Measurements from ENCODE around the gene ANAPC15. TPM values are rescaled to one million over a fixed set of nuclear protein-coding genes. Genes with fewer than 3 reads are reported as not detected.

Gene ANAPC15
- total RNA-seq, 2 donors from 2014 or later, result 51.2 to 54.9 TPM

GRCh38 chr11:72067266-72067665, 45.2 kb downstream of the ANAPC15 start:
- Mint-ChIP-seq H3K4me1 (peaks cover 41% of the 10 kb centered on the region), H3K9me3 (no peaks in the 10 kb centered on the region), H3K36me3 (ENCODE audit: low read depth) (peaks cover 13% of the 10 kb centered on the region), H3K27ac (no peak overlapping the region), H3K27me3 (ENCODE audit: insufficient read depth) (no peaks in the 10 kb centered on the region), H3K4me3 (no peak overlapping the region)
- peaks cover 24% of the 10 kb centered on the region for H3K36me3 ChIP-seq (ENCODE audit: control insufficient read depth, insufficient read depth, low read length)
- no peak for DNase-seq
- no peak overlapping the region for H3K4me3 ChIP-seq (ENCODE audit: low read length)
- no peak for TF ChIP-seq CTCF (conservative IDR thresholded peaks at IDR 0.05)
- H3K27ac ChIP-seq (ENCODE audit: low read depth, low read length), result no peak overlapping the region
- H3K9ac ChIP-seq (ENCODE audit: extremely low read depth, low read length, poor library complexity, severe bottlenecking), result no peak overlapping the region
- peaks cover 6% of the 10 kb centered on the region for H3K4me1 ChIP-seq (ENCODE audit: control insufficient read depth, insufficient read depth, low read length)
- no peaks in the 10 kb centered on the region for H3K9me3 ChIP-seq (ENCODE audit: control insufficient read depth, low read length)
- H3K27me3 ChIP-seq (ENCODE audit: control insufficient read depth, insufficient read depth, low read length, poor library complexity, severe bottlenecking), result no peaks in the 10 kb centered on the region

GRCh38 chr11:72066855-72067254, 45.6 kb downstream of the ANAPC15 start:
- Histone ChIP-seq H3K9ac (ENCODE audit: extremely low read depth, low read length, poor library complexity, severe bottlenecking) (no peak overlapping the region), H3K27me3 (ENCODE audit: control insufficient read depth, insufficient read depth, low read length, poor library complexity, severe bottlenecking) (no peaks in the 10 kb centered on the region), H3K4me3 (ENCODE audit: low read length) (no peak overlapping the region), H3K4me1 (ENCODE audit: control insufficient read depth, insufficient read depth, low read length) (peaks cover 6% of the 10 kb centered on the region), H3K36me3 (ENCODE audit: control insufficient read depth, insufficient read depth, low read length) (peaks cover 28% of the 10 kb centered on the region), H3K9me3 (ENCODE audit: control insufficient read depth, low read length) (no peaks in the 10 kb centered on the region), H3K27ac (ENCODE audit: low read depth, low read length) (no peak overlapping the region)
- no peaks in the 10 kb centered on the region for H3K27me3 Mint-ChIP-seq (ENCODE audit: insufficient read depth)
- peaks cover 17% of the 10 kb centered on the region for H3K36me3 Mint-ChIP-seq (ENCODE audit: low read depth)
- TF ChIP-seq CTCF (conservative IDR thresholded peaks at IDR 0.05), result no peak
- no peak overlapping the region for H3K4me3 Mint-ChIP-seq
- H3K27ac Mint-ChIP-seq, result no peak overlapping the region
- DNase-seq, result no peak
- peaks cover 37% of the 10 kb centered on the region for H3K4me1 Mint-ChIP-seq
- no peaks in the 10 kb centered on the region for H3K9me3 Mint-ChIP-seq

DNA sequence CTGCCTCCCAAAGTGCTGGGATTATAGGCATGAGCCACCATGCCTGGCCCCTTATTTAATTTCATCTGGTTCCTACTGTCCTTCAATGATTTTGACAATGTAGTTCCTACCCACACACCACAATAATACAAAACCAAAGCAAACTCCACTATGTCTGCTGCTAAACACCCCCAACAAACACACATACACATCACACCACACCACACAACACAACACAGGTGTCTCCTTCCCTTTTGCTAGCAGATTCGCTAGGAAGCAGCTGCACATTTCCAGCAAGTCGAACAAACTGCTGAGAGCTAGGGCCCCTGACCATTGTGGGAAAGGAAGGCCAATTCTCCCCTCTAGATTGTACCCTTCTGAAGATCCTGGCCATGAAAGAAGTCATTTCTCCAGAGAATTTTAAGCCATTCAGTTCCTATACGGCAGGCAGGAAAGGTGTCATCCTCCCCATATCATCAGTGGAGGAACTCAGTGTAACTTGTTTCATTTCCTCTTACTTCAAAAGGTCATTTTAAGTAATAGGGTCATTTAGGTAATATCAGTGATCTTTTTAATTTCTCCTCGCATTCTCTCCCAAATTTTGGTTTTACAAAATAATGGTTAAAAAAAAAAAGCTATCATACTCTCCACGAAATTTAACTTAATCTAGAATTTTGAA, 50.6 kb downstream of the ANAPC15 start:
- H3K27ac Mint-ChIP-seq, result no peak overlapping the region
- H3K4me3 Mint-ChIP-seq, result no peak overlapping the region
- Histone ChIP-seq H3K4me1 (ENCODE audit: control insufficient read depth, insufficient read depth, low read length) (no peaks in the 10 kb centered on the region), H3K36me3 (ENCODE audit: control insufficient read depth, insufficient read depth, low read length) (peaks cover 31% of the 10 kb centered on the region), H3K27me3 (ENCODE audit: control insufficient read depth, insufficient read depth, low read length, poor library complexity, severe bottlenecking) (no peaks in the 10 kb centered on the region), H3K4me3 (ENCODE audit: low read length) (no peak overlapping the region), H3K27ac (ENCODE audit: low read depth, low read length) (no peak overlapping the region), H3K9me3 (ENCODE audit: control insufficient read depth, low read length) (no peaks in the 10 kb centered on the region), H3K9ac (ENCODE audit: extremely low read depth, low read length, poor library complexity, severe bottlenecking) (no peak overlapping the region)
- H3K36me3 Mint-ChIP-seq (ENCODE audit: low read depth), result peaks cover 21% of the 10 kb centered on the region
- H3K27me3 Mint-ChIP-seq (ENCODE audit: insufficient read depth), result no peaks in the 10 kb centered on the region
- no peak for TF ChIP-seq CTCF (conservative IDR thresholded peaks at IDR 0.05)
- no peak for DNase-seq
- H3K9me3 Mint-ChIP-seq, result no peaks in the 10 kb centered on the region
- 93 to 100% methylated on average over 1 to 4 of the region's 5 CpGs for WGBS, 2 experiments (ENCODE audit: insufficient coverage in 1 of 2, insufficient read length in 1 of 2)
- peaks cover 7% of the 10 kb centered on the region for H3K4me1 Mint-ChIP-seq

Small RNAs within 50 kb of the gene (microRNA-seq; reads per million reads assigned to microRNA genes)
- not detected for gene MIR3165 (ENCODE audit: borderline microRNAs expressed)

Other genes starting within 250 kb of the ANAPC15 start
- not detected for gene DEFB131B, start 234.2 kb downstream of the ANAPC15 start, total RNA-seq
- gene XNDC1N, start 184.1 kb downstream of the ANAPC15 start, total RNA-seq, result 10 to 100 TPM; 11.4 to 15.2 TPM
- 10 to 100 TPM; 50.9 to 52.2 TPM for gene RNF121, start 183.6 kb downstream of the ANAPC15 start, total RNA-seq
- 10 to 100 TPM; 10.8 to 13.0 TPM for gene IL18BP, start 113.8 kb downstream of the ANAPC15 start, total RNA-seq
- 100 to 1,000 TPM; 130 to 132 TPM for gene NUMA1, start 32.2 kb downstream of the ANAPC15 start, total RNA-seq
- 1 to 10 TPM; 8.0 to 9.5 TPM for gene LRRC51, start 31.8 kb downstream of the ANAPC15 start, total RNA-seq
- gene LAMTOR1, start 9.4 kb downstream of the ANAPC15 start, total RNA-seq, result 100 to 1,000 TPM in 1 of 2 donors, 10 to 100 TPM in 1; 92.0 to 104 TPM
- not detected for gene TOMT, start 6.8 kb downstream of the ANAPC15 start, total RNA-seq
- gene FOLR3, start 23.0 kb upstream of the ANAPC15 start, total RNA-seq, result not detected
- 10 to 100 TPM; 13.8 to 19.3 TPM for gene FOLR1, start 79.4 kb upstream of the ANAPC15 start, total RNA-seq
- not detected for gene FOLR2, start 104.1 kb upstream of the ANAPC15 start, total RNA-seq
- 100 to 1,000 TPM; 230 to 325 TPM for gene INPPL1, start 112.1 kb upstream of the ANAPC15 start, total RNA-seq
- gene PHOX2A, start 131.5 kb upstream of the ANAPC15 start, total RNA-seq, result under 1 TPM in 1 of 2 donors, not detected in 1; 0.92 TPM